GM12875 (cell line): Measurements from ENCODE around the gene GRM7.

ENCODE experiments used
- H3K4me3 ChIP-seq: one replicate; pipeline ENCODE4 v1.5.1; 2011; ENCODE audit warnings: low read depth, low read length, control low read depth
- CTCF ChIP-seq: IDR thresholded peaks from 2 replicates; pipeline ENCODE4 v1.5.1; 2011; ENCODE audit warnings: low read depth, mild to moderate bottlenecking, control low read depth, inconsistent platforms, low read length, moderate library complexity, borderline replicate concordance; ENCODE audit not compliant: insufficient read depth

Gene GRM7

DNA sequence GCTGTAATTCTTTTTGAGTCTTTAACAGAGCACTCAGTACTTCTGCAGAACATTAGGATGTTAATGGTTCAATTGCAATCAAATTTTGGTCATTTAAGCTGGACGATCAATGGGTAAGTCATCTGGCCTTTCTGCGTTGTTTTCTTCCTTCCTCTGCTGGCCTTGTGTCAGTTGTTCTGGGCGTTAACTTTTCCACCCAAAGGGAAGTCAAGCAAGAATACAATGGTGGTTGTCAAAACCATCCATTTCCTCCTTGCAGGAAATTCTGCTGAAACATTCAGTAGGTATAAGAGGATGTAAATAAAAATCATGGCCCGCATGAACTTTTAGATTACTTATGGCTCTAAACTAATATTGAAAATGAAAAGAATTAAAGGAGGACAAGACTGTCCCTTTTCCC is 584.0 kb downstream of the GRM7 start:
- TF ChIP-seq CTCF: no peak
- no peak overlapping the region for H3K4me3 ChIP-seq

DNA sequence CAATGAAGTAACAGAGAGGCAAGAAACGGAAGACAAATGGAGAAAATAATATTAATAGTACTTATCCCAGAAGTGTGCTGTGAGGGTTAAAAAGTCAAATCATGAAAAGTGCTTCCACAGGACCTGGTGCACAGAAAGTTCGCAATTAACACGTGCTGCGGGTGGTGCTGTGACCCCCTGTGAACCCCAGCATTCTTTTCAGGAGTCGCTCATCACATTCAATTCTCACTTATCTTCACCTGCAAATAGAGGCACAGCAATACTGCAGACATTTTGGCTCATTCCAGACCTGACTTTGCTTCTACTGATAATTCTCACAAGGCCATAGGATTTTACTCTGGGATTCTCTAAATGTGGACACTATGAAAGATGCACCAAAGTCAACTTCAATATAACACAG is 584.4 kb downstream of the GRM7 start:
- H3K4me3 ChIP-seq: no peak overlapping the region

DNA sequence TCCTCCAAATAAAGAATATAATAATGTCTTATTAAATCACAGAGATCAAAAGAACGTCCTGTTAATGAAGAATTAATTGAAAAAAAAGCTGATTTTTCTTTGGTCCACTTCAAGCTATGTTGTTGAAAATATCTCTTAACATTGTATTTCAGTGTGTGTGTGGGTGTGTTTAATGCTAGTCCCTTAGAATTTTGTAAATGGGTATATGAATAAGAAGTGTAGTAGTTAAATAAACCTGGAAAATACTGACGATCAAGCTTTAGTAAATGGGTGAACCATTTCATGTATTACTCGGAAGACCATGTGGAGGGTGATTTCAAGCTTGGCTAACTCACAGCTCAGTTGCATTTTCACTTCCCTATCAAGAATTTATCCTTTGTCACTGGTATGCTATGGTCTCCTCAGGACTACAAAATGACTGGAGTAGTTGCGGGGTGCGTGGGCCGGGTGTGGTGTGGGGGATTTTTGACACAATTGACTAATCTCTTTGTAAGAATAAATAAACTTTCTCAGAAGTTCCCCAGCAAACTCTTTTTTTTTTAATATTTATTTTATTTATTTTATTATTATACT is 586.4 kb downstream of the GRM7 start:
- TF ChIP-seq CTCF: no peak

More for the DNA sequence above, 584.4 kb downstream of the GRM7 start:
- TF ChIP-seq CTCF: no peak

DNA sequence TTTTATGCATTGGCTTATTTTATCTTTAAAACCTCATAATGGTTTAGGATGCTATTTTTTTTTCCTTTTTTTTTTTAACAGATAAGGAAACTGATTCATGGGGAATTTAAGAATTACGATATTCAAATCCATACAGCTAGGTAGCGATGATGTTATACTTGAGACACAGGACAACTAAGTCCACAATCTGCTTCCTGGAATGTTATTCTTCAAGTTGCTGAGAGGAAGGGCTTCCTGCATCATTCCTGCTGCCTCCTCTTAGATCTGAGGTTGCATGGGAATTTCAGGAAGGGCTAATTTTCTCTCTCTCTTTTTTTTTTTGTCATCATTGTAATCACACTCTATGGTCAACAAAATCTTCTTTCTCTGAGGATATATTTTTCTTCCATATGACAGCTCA is 595.5 kb downstream of the GRM7 start:
- no peak for TF ChIP-seq CTCF
- H3K4me3 ChIP-seq: no peak overlapping the region

More for the DNA sequence above, 586.4 kb downstream of the GRM7 start:
- no peak overlapping the region for H3K4me3 ChIP-seq

- TF ChIP-seq CTCF: no peak
- no peak overlapping the region for H3K4me3 ChIP-seq
Observed at GRCh38 chr3:7461202-7461825, 600.4 kb downstream of the GRM7 start.

DNA sequence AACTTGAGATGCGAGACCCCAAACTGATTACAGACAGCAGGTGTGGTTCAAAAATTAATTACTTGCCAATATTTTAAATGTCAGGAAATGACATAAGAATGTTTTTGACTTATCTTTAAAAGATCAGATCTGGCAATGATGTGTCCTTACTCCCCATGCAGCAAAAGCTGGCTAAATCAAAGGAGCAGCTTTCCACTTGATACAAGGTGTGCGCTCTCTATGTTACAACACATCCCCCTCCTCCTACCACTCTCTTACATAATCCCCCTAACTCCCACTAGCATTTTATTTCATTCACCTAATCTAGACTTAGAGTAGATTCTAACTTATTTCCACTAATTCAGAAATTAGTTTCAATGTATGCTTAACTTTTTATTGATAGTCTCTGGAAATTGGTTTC is 609.0 kb downstream of the GRM7 start:
- no peak for TF ChIP-seq CTCF
- no peak overlapping the region for H3K4me3 ChIP-seq

DNA sequence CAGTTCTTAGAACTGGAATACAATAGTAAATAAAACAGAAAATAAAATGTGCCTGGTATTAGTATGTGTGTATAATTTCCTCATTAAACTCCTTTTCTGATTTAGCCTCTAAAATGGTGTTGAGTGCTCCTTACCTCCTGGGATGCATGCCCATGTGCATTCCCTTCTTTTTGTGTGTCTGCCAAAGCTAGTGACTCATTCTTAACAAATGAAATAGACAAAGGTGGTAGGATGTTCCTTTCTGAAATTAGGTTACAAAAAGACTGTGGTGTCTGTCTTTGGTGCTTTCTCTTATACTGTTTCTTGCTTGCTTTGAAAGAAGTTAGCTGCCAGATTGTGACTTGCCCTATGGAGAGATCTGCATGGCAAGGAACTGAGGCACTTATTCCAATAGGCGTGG is 623.7 kb downstream of the GRM7 start:
- H3K4me3 ChIP-seq: no peak overlapping the region
- TF ChIP-seq CTCF: no peak
